A549 (cell line): ENCODE measurements around the gene MINAR1. TPM values are rescaled to one million over a fixed set of nuclear protein-coding genes. Genes with fewer than 3 reads are reported as not detected.

Source experiments
- ATAC-seq, 2 experiments: fragments of 200-7000 bp in 1 of 2; fragments of >200 bp in 1 of 2; cut with Nextera tagmentation in 1 of 2; cut with Tn5 transposase in 1 of 2; 3 replicates each; pipeline versions ENCODE4 v1.8.0 to v1.9.1; 2018 to 2020; ENCODE audit warnings: mild to moderate bottlenecking in 1 of 2, moderate library complexity in 1 of 2
- CTCF ChIA-PET: fragments of 300-600 bp; sonication (Branson Sonifier 250); formaldehyde crosslinking; extraction: SDS; loops from one replicate; lab custom pipeline; 2021; ENCODE audit warnings: antibody characterized with exemption, inconsistent platforms; lab: Yijun Ruan, JAX
- POLR2A ChIA-PET: fragments of 350-600 bp; formaldehyde crosslinking; extraction: SDS; loops from one replicate; lab custom pipeline; 2021; ENCODE audit warnings: antibody characterized with exemption, inconsistent platforms; lab: Yijun Ruan, JAX
- DNase-seq, 2 experiments: peaks; one replicate each; pipeline versions ENCODE4 v3.0.0 to v3.0.0-alpha.2; 2011 to 2016; ENCODE audit warnings: low read depth in 1 of 2, low spot score in 1 of 2
- FAIRE-seq: peaks from 2 replicates; lab custom pipeline; 2011; peaks lifted over from hg19 to GRCh38; lab: Jason Lieb, UNC
- H3K27ac ChIP-seq, 2 experiments: fragments of >200 bp; sonication (Bioruptor Twin); formaldehyde crosslinking; 3 replicates each; pipeline ENCODE4 v1.5.1; 2016 to 2017
- H3K4me1 ChIP-seq: fragments of >200 bp; sonication (Bioruptor Twin); formaldehyde crosslinking; 3 replicates; pipeline ENCODE4 v1.6.1; 2016
- H3K4me2 ChIP-seq: fragments of >200 bp; sonication (Bioruptor Twin); formaldehyde crosslinking; 3 replicates; pipeline ENCODE4 v1.6.1; 2016
- H3K4me3 ChIP-seq: fragments of >200 bp; sonication (Bioruptor Twin); formaldehyde crosslinking; 3 replicates; pipeline ENCODE4 v1.5.1; 2016
- H3K9me3 ChIP-seq: fragments of >200 bp; sonication (Bioruptor Twin); formaldehyde crosslinking; 3 replicates; pipeline ENCODE4 v1.6.1; 2016
- ATOH8 ChIP-seq: fragments of 250-450 bp; sonication (Bioruptor Pico); IDR thresholded peaks from 2 replicates; pipeline ENCODE4 v1.5.0; 2020; ENCODE audit warnings: low read depth, mild to moderate bottlenecking, moderate library complexity
- CBX2 ChIP-seq: fragments of 200-600 bp; sonication (generic); IDR thresholded peaks from 2 replicates; pipeline ENCODE4 v1.6.1; 2016; ENCODE audit warnings: low read depth, mild to moderate bottlenecking, borderline replicate concordance
- CTCF ChIP-seq: fragments of >200 bp; sonication (Bioruptor Twin); formaldehyde crosslinking; IDR thresholded peaks from 3 replicates; pipeline ENCODE4 v1.5.1; 2016
- ELK1 ChIP-seq: fragments of 150-350 bp; IDR thresholded peaks from 2 replicates; pipeline ENCODE4 v1.6.1; 2014; ENCODE audit warnings: low read depth, mild to moderate bottlenecking, low read length
- HES2 ChIP-seq: fragments of >200 bp; sonication (Bioruptor Twin); formaldehyde crosslinking; IDR thresholded peaks from 2 replicates; pipeline ENCODE4 v1.6.1; 2016
- HMGXB4 ChIP-seq: fragments of 250-450 bp; sonication (Bioruptor Pico); IDR thresholded peaks from 2 replicates; pipeline ENCODE4 v1.5.0; 2021; ENCODE audit warnings: mild to moderate bottlenecking, moderate library complexity, borderline replicate concordance
- HOXA7 ChIP-seq: fragments of 250-450 bp; sonication (Bioruptor Pico); IDR thresholded peaks from 2 replicates; pipeline ENCODE4 v1.5.0; 2020; ENCODE audit warnings: mild to moderate bottlenecking, moderate library complexity
- HOXB13 ChIP-seq: fragments of 250-450 bp; sonication (Bioruptor Pico); IDR thresholded peaks from 2 replicates; pipeline ENCODE4 v1.5.0; 2020; ENCODE audit warnings: low read depth, mild to moderate bottlenecking, moderate library complexity
- HOXB5 ChIP-seq: fragments of 250-450 bp; sonication (Bioruptor Pico); IDR thresholded peaks from 2 replicates; pipeline ENCODE4 v1.5.0; 2020; ENCODE audit warnings: mild to moderate bottlenecking, moderate library complexity
- KDM1A ChIP-seq: fragments of 200-600 bp; sonication (generic); IDR thresholded peaks from 2 replicates; pipeline ENCODE4 v1.6.1; 2016; ENCODE audit warnings: low read depth, mild to moderate bottlenecking
- NPAS2 ChIP-seq: fragments of 250-450 bp; sonication (Bioruptor Pico); IDR thresholded peaks from 2 replicates; pipeline ENCODE4 v1.8.0; 2022; ENCODE audit warnings: mild to moderate bottlenecking, moderate library complexity, borderline replicate concordance
- POLR2A ChIP-seq: IDR thresholded peaks from 2 replicates; pipeline ENCODE4 v1.6.1; 2012; ENCODE audit warnings: mild to moderate bottlenecking, low read length
- RNF2 ChIP-seq: fragments of 200-600 bp; sonication (generic); IDR thresholded peaks from 2 replicates; pipeline ENCODE4 v1.6.1; 2016; ENCODE audit warnings: low read depth, mild to moderate bottlenecking, antibody characterized with exemption, moderate library complexity, borderline replicate concordance
- TFCP2L1 ChIP-seq: fragments of 250-450 bp; sonication (Bioruptor Pico); IDR thresholded peaks from 2 replicates; pipeline ENCODE4 v1.5.0; 2021; ENCODE audit warnings: mild to moderate bottlenecking
- TP53 ChIP-seq: fragments of 250-450 bp; sonication (Bioruptor Pico); IDR thresholded peaks from 2 replicates; pipeline ENCODE4 v1.5.0; 2021; ENCODE audit warnings: mild to moderate bottlenecking, moderate library complexity
- WGBS: methylation state at CpG from one replicate; pipeline ENCODE4 v1.1.6; 2017; ENCODE audit errors: missing lambda C conversion rate; 5-methylcytosine and 5-hydroxymethylcytosine counted together
- polyA plus RNA-seq, 4 experiments: library from polyadenylated mRNA; depleted of rRNA in 3 of 4; stranded (reverse); fragments of >200 nt; fragmentation: RNase III in 1 of 4; extraction: RNeasy Plus Mini Kit Qiagen cat#74134 plus additional on column Dnase treatment in 1 of 4; gene quantifications; 2 replicates in 3 of 4; 3 replicates in 1 of 4; pipeline ENCODE4 v1.2.3, GENCODE V29; 2011 to 2017

Gene MINAR1
- polyA plus RNA-seq, 2 of the 4 experiments (the other 2 are of a cell fraction): 0.87 to 0.88 TPM

- ChIA-PET POLR2A (no interaction called here), CTCF (interaction anchor here (0.9 to 2.2 kb wide), 4 partner anchors 10 to 99 kb away, joined by 3 to 4 read pairs (median 3); no protein-coding TSS in a partner anchor)
- no peaks in the 10 kb centered on the region for H3K4me1 ChIP-seq
- WGBS: 5% methylated on average over 2 of the region's 2 CpGs
- FAIRE-seq (no peak), DNase-seq (no peak), ATAC-seq (no peak)
- no peak overlapping the region for H3K4me3 ChIP-seq
- H3K9me3 ChIP-seq: no peaks in the 10 kb centered on the region
- H3K4me2 ChIP-seq: no peak overlapping the region
- no peak overlapping the region for H3K27ac ChIP-seq
- no peak for TF ChIP-seq HOXB13 (CRISPR knock-in tag)
- no peak for TF ChIP-seq TP53 (CRISPR knock-in tag)
- TF ChIP-seq KDM1A: no peak
- TF ChIP-seq CTCF: no peak
- no peak for TF ChIP-seq HOXA7 (CRISPR knock-in tag)
Observed at GRCh38 chr15:79479616-79480015, 47.5 kb downstream of the MINAR1 start.

GRCh38 chr15:79481793-79482192 lies 49.7 kb downstream of the MINAR1 start:
- H3K4me3 ChIP-seq: no peak overlapping the region
- WGBS: 49% methylated on average over 7 of the region's 7 CpGs
- H3K4me1 ChIP-seq: no peaks in the 10 kb centered on the region
- DNase-seq: no peak
- no peak overlapping the region for H3K27ac ChIP-seq
- ChIA-PET POLR2A (no interaction called here), CTCF (interaction anchor here (1.2 to 1.7 kb wide), 2 partner anchors 77 to 118 kb away, joined by 3 read pairs; no protein-coding TSS in a partner anchor)
- no peak overlapping the region for H3K4me2 ChIP-seq
- no peak for ATAC-seq
- FAIRE-seq: no peak
- H3K9me3 ChIP-seq: no peaks in the 10 kb centered on the region
- no peak for TF ChIP-seq POLR2A
- no peak for TF ChIP-seq CBX2
- no peak for TF ChIP-seq ATOH8 (CRISPR knock-in tag)
- TF ChIP-seq TFCP2L1: no peak
- TF ChIP-seq NPAS2: no peak
- TF ChIP-seq ELK1: no peak
- no peak for TF ChIP-seq HOXB13 (CRISPR knock-in tag)
- TF ChIP-seq HMGXB4: no peak
- TF ChIP-seq HES2: no peak
- no peak for TF ChIP-seq RNF2
- TF ChIP-seq HOXB5 (CRISPR knock-in tag): no peak
- TF ChIP-seq, all 56 proteins: peak for 0

Other genes starting within 250 kb of the MINAR1 start
- gene ANKRD34C, start 149.6 kb upstream of the MINAR1 start, polyA plus RNA-seq (2011; rRNA removed): not detected in 2 replicates
- gene ANKRD34C, start 149.6 kb upstream of the MINAR1 start, polyA plus RNA-seq (2017; fragmentation: RNase III; extraction: RNeasy Plus Mini Kit Qiagen cat#74134 plus additional on column Dnase treatment): not detected in 3 replicates
- gene TMED3, start 121.2 kb upstream of the MINAR1 start, polyA plus RNA-seq (2011; rRNA removed): 202 and 220 TPM in 2 replicates
- gene TMED3, start 121.2 kb upstream of the MINAR1 start, polyA plus RNA-seq (2017; fragmentation: RNase III; extraction: RNeasy Plus Mini Kit Qiagen cat#74134 plus additional on column Dnase treatment): 144 to 149 TPM (median 149 TPM) in 3 replicates